ENCODE results near the gene CEACAM5.
A peak's percentile ranks its signal among the peaks of the same experiment; 100 is the strongest.

GRCh38 chr19:41701401-41702075, 6.9 kb upstream of the CEACAM5 start:
- TF ChIP-seq CTCF (IDR thresholded peaks at IDR 0.05) (peak; percentile 54), ZFX (IDR thresholded peaks at IDR 0.05; ENCODE audit: borderline replicate concordance) (no peak)

Measured in 22Rv1 (cell line).